ENCODE measurements around the gene VKORC1L1. TPM values are rescaled to one million over a fixed set of nuclear protein-coding genes. Genes with fewer than 3 reads are reported as not detected.
"Not testable (repeated sequence)": the region's sequence is repeated elsewhere in the genome, so short reads cannot be mapped to it uniquely, and the experiment has no call there.

VKORC1L1 gene
- polyA plus RNA-seq (ENCODE audit: insufficient read length), result 20.3 TPM

DNA sequence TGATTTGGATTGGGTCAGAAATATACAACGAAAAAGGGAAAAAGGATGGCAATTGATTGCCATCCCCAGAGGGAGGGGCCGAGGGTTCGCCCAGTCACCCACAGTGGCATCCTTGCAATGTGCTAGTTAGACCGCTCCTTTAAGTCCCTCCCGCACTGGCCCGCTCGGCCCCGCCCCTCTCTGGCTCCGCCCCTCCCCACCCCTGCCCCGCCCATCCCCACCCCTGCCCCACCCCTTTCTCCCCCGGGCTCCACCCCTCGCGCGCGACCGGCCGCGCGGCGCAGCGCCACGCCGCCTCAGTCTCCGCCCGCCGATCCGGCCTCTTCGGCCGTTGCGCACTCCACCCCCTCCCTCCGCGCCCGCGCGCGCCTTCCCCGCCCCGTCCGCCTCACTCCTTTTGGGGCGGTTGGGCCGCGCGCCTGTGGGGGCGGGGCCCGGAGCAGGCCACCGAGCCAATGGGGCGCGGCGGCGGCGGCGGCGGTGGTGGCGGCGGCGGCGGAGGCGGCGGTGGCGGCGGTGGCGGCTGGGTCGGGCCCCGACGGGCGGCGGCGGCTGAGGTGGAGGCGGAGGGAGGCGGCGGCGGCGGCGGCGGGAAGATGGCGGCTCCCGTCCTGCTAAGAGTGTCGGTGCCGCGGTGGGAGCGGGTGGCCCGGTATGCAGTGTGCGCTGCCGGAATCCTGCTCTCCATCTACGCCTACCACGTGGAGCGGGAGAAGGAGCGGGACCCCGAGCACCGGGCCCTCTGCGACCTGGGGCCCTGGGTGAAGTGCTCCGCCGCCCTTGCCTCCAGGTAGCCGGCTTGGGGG is at the start of gene VKORC1L1:
Gene VKORC1L1, plus strand, starts transcription at position 299 of the 806 bp plus-strand sequence. Its CDS starts 298 bp downstream, at position 597.
- DNase-seq, result peak; percentile 94

DNA sequence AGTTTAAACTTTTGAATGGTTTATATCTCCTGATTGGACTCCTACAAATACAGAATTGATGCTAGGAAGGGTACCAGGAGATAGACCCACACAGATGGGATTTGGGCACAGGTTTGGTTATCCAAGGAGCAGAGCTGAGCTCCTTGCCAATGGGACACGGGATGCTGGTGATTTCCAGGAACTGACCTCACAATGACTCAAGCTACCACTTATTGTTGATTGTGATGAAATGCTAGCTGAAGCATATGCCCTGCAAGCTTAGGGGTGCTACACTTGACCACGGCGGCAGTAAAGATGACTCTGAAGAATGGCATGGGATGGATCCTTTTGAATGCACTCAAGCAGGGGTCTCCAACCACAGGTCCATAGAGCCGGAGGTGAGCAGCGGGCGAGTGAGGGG is 45.5 kb upstream of the VKORC1L1 start:
- DNase-seq, result no peak

DNA sequence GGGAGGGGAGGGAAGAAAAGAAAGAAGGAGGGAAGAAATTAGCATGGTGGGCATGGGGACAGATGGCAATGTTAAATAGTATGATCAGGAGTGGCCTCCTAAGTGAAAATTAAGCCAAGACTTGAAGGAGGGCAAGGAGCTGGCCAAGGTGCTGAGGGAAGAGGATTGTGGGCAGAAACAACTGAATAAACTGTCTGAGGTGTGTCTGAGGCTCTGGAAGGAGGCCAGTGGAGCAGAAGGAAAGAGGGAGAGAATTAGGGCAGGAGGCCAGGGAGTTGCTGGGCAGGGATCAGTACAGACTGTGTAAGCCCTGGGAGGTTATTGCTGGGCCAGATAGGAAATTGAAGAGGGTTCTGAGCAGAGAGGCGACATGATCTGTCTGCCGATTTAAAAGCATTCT is 40.6 kb upstream of the VKORC1L1 start:
- peak; percentile 6 for DNase-seq

DNA sequence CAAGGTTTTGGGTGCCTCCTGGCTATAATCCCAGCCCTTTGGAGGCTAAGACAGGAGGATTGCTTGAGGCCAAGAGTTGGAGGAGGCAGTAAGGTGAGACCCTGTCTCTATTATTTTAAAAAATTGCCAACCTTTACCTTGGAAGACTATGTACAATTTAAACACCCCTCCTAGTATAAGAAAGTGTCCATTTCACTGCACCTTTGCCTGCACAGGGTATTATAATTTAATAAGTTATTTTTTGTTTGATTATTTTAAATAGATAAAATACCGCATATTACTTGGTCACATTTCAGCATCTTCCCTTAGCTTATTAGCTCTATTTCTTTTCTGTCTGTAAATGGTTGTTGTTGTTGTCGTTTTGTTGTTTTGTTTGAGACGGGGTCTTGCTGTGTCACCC is 36.2 kb upstream of the VKORC1L1 start:
- DNase-seq, result not testable (repeated sequence)

DNA sequence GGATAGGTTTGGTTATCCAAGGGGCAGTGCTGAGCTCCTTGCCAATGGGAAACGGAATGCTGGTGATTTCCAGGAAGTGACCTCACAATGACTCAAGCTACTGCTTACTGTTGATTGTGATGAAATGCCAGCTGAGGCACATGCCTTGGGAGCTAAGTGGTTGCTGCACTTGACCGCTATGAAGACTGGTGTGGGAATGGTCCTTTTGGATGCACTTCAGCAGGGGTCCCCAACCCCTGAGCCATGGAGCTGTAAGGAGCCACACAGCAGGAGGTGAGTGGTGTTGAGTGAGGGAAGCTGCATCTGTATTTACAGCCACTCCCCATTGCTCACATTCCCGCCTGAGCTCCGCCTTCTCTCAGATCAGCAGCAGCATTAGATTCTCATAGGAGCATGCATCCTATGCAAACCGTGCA is 35.3 kb upstream of the VKORC1L1 start:
- DNase-seq, result not testable (repeated sequence)

DNA sequence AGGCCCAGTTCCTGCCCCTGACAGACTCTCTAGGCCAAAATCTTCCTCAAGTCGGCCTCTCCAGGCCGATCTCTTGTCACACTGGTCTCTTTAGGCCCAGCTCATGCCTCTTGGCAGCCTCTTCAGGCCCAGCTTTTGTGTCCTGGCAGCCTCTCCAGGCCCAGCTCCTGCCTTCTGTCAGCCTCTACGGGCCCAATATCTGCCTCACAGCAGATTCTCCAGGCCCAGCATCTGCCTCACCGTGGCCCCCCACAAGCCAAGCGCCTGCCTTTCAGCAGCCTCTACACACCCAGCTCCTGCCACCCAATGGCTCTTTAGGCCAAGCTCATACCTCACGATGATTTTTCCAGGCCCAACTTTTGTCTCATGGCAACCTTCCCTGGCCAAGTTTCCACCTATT is 33.0 kb upstream of the VKORC1L1 start:
- DNase-seq, result no peak

DNA sequence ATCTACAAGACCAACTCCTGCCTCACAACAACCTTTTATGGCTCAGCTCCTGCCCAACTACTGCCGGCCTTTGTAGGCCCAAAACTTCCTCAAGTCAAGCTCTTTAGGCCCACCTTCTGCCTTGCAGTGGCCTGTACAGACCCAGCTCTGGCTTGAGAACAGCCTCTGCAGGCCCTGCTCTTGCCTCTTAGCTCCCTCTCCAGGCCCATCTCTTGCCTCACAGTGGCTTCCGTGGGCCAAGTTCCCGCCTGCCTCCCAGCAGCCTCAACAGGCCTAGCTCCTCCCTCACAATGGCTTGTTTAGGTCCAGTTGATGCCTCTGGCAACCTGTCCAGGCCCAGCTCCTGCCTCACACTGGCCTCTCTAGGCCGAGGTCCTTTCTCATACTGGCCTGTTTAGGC is 32.4 kb upstream of the VKORC1L1 start:
- DNase-seq, result no peak

DNA sequence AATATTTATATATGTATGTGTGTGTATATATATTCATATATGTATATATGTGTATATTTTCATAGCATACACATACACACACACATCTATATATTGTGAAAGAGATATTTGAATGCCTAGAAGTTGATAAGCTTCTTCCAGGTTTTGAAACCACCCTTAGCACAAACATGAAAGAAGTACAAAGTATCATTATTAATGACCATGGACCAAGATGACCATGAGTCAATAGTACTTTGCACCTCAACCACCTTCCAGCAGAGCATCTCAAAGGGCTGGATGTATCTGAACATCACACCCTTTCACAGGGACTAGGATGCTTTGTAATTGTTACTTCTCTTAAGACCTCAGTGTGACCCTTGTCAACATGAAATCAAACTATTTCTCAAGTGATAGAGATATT is 29.3 kb upstream of the VKORC1L1 start:
- DNase-seq, result not testable (repeated sequence)

DNA sequence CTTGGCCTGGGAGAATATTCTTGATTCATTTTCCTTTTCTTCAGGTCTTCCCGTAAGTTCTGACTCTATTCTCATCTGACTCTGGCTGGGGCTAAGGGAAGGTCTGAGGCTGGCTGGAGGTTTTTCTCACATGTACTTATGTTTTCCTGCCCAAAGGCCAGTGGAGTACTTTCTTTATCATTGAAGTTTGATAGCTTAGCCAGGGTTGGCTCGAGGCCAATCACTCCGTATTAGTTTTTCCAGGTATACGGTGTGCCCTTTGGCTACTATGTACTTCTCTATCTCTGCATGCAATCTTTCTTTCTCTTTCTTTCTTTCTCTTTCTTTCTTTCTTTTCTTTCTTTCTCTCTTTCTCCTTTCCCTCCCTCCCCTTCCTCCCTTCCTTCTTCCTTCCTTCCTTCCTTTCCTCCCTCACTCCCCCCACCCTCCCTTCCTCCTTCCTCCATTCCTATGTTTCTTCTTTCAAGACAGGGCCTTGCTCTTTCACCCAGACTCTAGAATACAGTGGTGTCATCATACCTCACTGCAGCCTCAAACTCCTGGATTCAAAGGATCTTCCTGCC is 26.8 kb upstream of the VKORC1L1 start:
- DNase-seq, result no peak

DNA sequence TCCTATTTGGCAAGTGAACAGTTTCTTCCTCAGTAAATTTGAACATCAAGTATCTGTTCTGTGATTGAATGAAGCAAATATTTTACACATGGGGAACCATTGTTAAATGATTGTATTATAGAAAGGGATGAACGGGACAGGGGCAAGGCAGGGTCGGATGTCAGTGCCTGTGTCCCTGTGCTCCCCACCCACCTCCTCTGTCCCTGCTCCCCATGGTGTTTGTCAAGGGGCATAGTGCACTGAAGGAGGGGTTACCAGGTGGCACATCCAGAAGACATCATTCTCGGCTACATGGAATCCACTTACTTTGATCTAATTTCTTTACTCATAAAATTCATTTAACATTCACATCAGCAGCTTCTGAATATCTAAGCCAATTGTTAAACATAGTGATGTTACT is 19.4 kb upstream of the VKORC1L1 start:
- not testable (repeated sequence) for DNase-seq

DNA sequence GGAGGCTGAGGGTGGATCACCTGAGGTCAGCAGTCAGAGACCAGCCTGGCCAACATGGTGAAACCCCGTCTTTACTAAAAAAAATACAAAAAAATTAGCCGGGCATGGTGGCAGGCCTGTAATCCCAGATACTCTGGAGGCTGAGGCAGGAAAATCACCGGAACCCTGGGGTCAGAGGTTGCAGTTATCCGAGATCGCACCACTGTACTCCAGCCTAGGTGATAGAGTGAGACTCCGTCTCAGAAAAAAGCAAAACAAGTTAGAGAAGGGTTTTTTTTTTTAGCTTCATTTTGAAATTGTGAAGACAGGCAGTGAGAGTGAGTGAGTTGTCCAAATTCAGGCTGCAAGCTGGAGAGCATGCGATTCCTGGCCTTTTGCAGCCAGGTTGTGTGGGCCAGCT is 19.0 kb upstream of the VKORC1L1 start:
- DNase-seq, result not testable (repeated sequence)

DNA sequence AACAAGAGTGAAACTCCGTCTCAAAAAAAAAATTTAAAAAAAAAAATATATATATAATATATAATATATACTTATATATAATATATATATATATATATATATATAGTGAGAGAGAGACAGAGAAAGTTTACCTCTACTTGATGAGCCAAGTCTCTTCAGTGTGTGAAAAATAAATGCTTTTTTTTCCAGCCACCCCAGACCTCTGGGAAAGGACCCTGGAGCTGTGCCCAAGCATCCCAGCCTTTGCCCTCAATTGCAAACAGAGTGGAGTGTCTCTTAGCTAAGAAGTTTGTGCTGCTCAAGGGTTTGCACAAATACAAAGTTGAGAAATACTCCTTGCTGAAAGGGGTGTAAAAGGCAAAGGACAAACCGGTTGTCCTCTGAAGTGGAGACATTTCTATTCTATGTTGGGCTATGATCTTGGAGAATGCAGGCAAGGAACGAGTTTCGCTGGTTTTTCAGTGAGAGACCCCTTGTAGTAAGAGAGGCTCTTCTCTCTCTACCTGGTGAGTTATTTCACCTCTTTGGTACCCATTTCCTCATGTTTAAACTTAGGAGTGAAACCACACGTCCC is 15.5 kb upstream of the VKORC1L1 start:
- not testable (repeated sequence) for DNase-seq

DNA sequence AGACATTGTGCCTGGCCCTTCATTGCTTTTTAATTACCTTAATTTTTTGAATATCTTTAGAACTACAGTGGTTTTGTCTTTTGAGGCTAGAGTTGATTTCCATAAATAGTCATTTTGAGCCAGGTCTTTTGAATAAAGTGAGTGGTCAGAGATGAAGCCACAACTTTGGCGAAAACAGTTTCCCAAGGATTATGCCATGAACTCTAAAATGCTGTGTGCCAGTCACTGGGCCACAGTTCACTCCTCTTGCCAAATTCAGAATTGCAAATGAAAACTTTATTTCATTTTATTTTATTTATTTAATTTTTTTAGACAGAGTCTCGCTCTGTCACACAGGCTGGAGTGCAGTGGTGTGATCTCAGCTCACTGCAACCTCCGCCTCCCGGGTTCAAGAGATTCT is 14.2 kb upstream of the VKORC1L1 start:
- not testable (repeated sequence) for DNase-seq

DNA sequence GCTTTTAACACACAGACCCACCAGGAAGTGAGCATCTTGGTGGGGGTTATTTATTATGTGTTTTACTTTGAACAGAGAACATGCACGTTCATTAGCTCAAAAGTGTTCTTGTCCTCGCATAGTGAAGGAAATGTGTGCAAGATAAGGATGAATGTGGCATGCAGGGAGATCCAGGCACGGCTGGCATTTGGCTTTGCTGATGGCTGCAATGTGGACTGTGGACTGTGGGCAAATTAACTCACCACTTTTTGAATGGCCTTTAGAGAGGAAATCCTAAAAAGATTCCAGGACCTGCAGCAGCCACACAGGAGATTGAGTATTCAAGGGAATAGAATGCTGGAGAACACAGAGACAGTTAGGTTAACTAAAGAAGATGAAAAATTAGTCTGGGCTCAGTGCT is 6.6 kb upstream of the VKORC1L1 start:
- DNase-seq, result not testable (repeated sequence)

DNA sequence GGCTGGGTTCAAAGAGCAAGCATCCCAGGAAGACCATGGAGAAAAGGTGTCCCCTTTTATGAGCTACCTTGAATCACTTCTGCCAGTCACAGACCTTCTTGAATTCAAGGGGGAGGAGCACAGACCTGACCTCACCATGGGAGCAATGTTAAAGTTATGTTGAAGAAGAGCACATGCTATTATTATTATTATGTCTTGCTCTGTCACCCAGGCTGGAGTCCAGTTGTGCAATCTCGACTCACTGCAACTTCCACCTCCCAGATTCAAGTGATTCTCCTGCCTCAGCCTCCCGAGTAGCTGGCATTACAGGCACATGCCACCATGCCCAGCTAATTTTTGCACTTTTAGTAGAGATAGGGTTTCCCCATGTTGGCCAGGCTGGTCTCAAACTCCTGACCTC is 5.2 kb upstream of the VKORC1L1 start:
- DNase-seq, result not testable (repeated sequence)

DNA sequence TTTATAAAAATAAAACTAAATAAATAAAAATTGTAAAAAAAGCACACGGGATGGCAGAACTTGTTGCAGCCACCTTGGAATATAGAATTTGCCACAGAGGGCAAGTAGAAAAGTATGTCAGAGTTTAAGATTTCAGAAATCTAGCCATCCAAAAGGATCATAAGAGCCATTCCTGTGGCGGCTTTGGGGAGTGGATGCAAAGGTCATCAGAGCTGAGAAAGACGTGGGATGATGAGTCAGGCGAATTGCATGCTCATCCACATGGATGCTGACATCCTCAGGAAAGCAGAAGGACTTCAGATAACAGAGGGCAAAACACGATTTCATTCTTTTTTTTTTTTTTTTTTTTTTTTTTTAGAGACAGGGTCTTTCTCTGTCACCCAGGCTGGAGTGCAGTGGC is 3.6 kb upstream of the VKORC1L1 start:
- not testable (repeated sequence) for DNase-seq

DNA sequence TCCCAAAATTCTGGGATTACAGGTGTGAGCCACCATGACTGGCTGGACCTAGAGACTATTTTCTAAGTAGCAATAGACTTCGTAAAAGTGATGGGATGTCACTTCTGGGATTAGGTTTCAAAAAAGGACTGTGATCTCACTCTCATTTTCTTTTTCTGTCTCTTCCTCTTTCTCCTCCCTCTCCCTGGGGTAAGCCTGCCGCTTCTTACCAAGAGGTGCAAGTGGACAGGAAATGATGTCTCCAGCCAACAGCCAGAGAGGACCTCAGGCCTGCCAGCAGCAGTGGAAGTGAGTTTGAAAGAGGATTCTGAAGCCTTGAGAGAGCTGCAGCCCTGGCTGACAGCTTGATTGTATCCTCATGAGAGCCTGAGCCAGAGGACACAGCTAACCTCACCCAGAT is 1.4 kb upstream of the VKORC1L1 start:
- DNase-seq, result not testable (repeated sequence)

DNA sequence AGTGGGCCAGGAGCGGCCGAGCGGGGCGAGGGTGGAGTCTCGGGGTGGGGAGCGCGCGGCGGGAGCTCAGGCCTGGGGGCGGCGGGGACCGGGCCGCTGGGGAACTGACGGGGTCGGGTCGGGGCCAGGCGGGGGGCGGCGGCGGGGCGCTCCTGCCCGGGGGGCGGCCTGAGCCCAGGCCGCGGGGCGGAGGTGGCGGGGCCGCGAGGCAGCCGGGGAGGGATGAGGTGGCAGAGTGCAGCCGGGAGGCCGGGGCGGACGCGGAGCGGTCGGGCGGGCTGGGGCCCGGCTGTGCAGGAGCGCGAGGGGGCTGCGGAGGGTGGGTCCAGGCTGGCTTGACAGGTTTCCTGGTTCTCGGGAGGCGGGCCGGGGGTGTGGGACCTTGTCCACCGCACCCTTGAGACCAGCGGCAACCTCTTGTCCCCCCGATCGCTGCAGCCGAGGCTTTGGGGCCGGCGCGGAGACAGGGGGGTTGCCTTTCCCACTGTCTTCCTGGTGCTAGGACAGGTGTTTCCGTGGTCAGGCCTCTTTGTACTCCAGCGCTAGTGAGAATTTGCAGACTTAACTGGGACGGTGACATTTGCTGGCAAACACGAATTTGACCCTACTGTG is 814 bp downstream of the VKORC1L1 start:
- not testable (repeated sequence) for DNase-seq

DNA sequence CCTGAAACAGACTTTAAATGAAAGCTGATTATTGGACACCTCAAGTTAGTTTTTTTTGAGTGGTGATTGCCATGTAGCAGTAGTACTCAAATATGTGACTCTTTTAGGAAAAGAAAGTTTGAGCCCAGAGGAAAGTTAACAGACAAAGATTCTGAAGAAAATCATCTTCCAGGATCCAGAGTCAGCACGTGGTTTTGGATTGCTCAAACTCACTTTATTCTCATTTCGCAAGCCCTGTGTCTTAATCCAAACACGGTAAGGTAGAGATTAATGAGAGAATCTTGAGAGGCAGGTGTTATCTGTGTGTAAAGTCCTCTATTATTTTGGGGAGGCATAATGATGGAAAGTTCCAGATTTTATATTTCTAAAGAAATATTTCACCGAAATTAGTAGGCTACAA is 2.8 kb downstream of the VKORC1L1 start:
- not testable (repeated sequence) for DNase-seq

DNA sequence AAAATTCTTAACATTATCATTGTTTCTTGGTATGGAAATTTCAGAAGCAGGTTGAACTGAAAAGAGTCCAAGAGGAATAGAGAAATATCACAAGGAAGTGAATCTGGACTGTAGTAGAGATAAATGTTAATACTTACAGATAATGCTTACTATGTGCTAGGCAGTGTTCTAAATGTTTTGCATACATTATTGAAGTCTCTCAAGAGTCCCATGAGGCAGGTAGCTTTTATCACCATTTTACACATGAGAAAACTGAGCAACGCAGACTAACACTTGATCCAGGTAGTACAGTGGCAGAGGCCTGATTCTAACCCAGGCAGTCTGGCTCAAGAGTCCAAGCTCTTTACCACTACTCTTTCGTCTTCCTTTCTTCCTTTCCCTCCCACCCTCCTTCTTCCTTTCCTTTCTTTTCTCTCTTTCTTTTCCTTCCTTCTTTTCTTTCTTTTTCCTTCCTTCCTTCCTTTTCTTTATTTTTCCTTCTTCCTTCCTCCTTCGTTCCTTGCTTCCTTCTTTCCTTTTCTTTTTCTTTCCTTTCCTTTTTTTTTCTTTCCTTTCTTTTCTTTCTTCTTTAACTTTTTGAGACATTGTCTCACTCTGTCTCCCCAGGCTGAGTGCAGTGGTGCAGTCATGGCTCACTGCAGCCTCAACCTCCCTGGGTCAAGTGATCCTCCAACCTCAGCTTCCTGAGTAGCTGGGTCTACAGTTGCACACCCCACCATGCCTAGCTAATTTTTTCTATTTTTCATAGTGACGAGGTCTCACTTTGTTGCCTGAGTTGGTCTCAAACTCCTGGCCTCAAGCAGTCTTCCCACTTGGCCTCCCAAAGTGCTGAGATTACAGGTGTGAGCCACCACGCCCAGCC is 6.6 kb downstream of the VKORC1L1 start:
- not testable (repeated sequence) for DNase-seq

DNA sequence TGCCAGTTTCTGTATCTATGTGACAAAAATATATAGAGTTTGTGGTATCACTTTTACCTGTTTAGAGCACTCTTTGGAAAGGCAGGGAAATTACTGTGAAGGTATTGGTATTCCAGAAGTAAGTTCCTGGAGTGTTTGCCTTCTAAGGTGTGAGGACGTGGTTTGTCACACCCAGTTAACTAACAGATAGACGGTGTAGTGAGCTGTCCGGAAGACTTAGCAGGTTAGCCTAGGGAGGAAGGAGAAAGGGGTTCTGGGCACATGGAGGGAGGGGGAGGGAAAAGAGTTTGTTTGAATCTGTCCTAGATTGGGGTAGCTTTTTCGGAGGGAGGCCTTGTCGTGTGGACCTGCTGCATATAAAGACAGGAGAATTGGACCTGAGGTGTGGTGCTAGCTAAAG is 7.4 kb downstream of the VKORC1L1 start:
- DNase-seq, result not testable (repeated sequence)

DNA sequence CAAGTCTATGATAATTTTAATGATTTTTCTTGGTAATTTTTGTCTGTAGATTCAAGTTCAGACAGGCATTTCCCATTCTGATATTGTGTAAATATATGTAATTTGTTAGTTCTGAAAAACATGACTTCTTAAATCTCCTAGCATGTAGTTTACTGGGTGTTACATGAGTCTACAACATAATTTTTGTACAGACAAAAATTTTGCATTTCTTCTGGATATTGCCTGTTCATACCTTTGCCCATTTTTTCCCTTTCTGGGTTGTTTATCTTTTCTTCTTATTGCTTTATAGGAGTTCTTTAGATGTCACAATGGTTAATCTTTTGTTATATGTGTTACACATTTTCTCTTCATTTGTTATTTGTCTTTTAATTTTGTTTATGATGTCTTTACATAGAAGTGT is 12.1 kb downstream of the VKORC1L1 start:
- DNase-seq, result not testable (repeated sequence)

Data from hindlimb muscle (tissue), 1 donor.